A549 (cell line): ENCODE measurements around the gene MTG2. TPM values are rescaled to one million over a fixed set of nuclear protein-coding genes. Genes with fewer than 3 reads are reported as not detected.

ENCODE experiments used
- ATAC-seq, 2 experiments: fragments of 200-7000 bp in 1 of 2; fragments of >200 bp in 1 of 2; cut with Nextera tagmentation in 1 of 2; cut with Tn5 transposase in 1 of 2; 3 replicates each; pipeline versions ENCODE4 v1.8.0 to v1.9.1; 2018 to 2020; ENCODE audit warnings: mild to moderate bottlenecking in 1 of 2, moderate library complexity in 1 of 2
- CTCF ChIA-PET: fragments of 300-600 bp; sonication (Branson Sonifier 250); formaldehyde crosslinking; extraction: SDS; loops from one replicate; lab custom pipeline; 2021; ENCODE audit warnings: antibody characterized with exemption, inconsistent platforms; lab: Yijun Ruan, JAX
- POLR2A ChIA-PET: fragments of 350-600 bp; formaldehyde crosslinking; extraction: SDS; loops from one replicate; lab custom pipeline; 2021; ENCODE audit warnings: antibody characterized with exemption, inconsistent platforms; lab: Yijun Ruan, JAX
- DNase-seq, 2 experiments: peaks; one replicate each; pipeline versions ENCODE4 v3.0.0 to v3.0.0-alpha.2; 2011 to 2016; ENCODE audit warnings: low read depth in 1 of 2, low spot score in 1 of 2
- FAIRE-seq: peaks from 2 replicates; lab custom pipeline; 2011; peaks lifted over from hg19 to GRCh38; lab: Jason Lieb, UNC
- H3K27ac ChIP-seq, 2 experiments: fragments of >200 bp; sonication (Bioruptor Twin); formaldehyde crosslinking; 3 replicates each; pipeline ENCODE4 v1.5.1; 2016 to 2017
- H3K4me1 ChIP-seq: fragments of >200 bp; sonication (Bioruptor Twin); formaldehyde crosslinking; 3 replicates; pipeline ENCODE4 v1.6.1; 2016
- H3K4me2 ChIP-seq: fragments of >200 bp; sonication (Bioruptor Twin); formaldehyde crosslinking; 3 replicates; pipeline ENCODE4 v1.6.1; 2016
- H3K4me3 ChIP-seq: fragments of >200 bp; sonication (Bioruptor Twin); formaldehyde crosslinking; 3 replicates; pipeline ENCODE4 v1.5.1; 2016
- H3K9me3 ChIP-seq: fragments of >200 bp; sonication (Bioruptor Twin); formaldehyde crosslinking; 3 replicates; pipeline ENCODE4 v1.6.1; 2016
- BHLHE40 ChIP-seq: IDR thresholded peaks from 2 replicates; pipeline ENCODE4 v1.6.1; 2012; ENCODE audit warnings: low read depth, low read length, inconsistent platforms
- CBX2 ChIP-seq: fragments of 200-600 bp; sonication (generic); IDR thresholded peaks from 2 replicates; pipeline ENCODE4 v1.6.1; 2016; ENCODE audit warnings: low read depth, mild to moderate bottlenecking, borderline replicate concordance
- CEBPB ChIP-seq, 2 experiments: fragments of >200 bp in 1 of 2; sonication (Bioruptor Twin) in 1 of 2; formaldehyde crosslinking in 1 of 2; IDR thresholded peaks; 2 replicates each; pipeline ENCODE4 v1.6.1; 2012 to 2016
- ELK1 ChIP-seq: fragments of 150-350 bp; IDR thresholded peaks from 2 replicates; pipeline ENCODE4 v1.6.1; 2014; ENCODE audit warnings: low read depth, mild to moderate bottlenecking, low read length
- ESRRA ChIP-seq: fragments of 150-350 bp; IDR thresholded peaks from 2 replicates; pipeline ENCODE4 v1.6.1; 2014; ENCODE audit warnings: mild to moderate bottlenecking, low read length, borderline replicate concordance
- FOXS1 ChIP-seq: fragments of 250-450 bp; sonication (Bioruptor Pico); IDR thresholded peaks from 2 replicates; pipeline ENCODE4 v1.5.0; 2020; ENCODE audit warnings: mild to moderate bottlenecking, moderate library complexity
- HES2 ChIP-seq: fragments of >200 bp; sonication (Bioruptor Twin); formaldehyde crosslinking; IDR thresholded peaks from 2 replicates; pipeline ENCODE4 v1.6.1; 2016
- HOXB13 ChIP-seq: fragments of 250-450 bp; sonication (Bioruptor Pico); IDR thresholded peaks from 2 replicates; pipeline ENCODE4 v1.5.0; 2020; ENCODE audit warnings: low read depth, mild to moderate bottlenecking, moderate library complexity
- KDM5A ChIP-seq: fragments of 200-600 bp; sonication (generic); IDR thresholded peaks from 2 replicates; pipeline ENCODE4 v1.6.1; 2016; ENCODE audit warnings: antibody characterized with exemption, mild to moderate bottlenecking
- MAFK ChIP-seq: fragments of 450-650 bp; IDR thresholded peaks from 2 replicates; pipeline ENCODE4 v1.6.1; 2014; ENCODE audit not compliant: partially characterized antibody
- PHF8 ChIP-seq: fragments of 200-600 bp; sonication (generic); IDR thresholded peaks from 2 replicates; pipeline ENCODE4 v1.6.1; 2016; ENCODE audit warnings: low read depth, mild to moderate bottlenecking, antibody characterized with exemption, moderate library complexity, borderline replicate concordance
- POLR2A ChIP-seq: IDR thresholded peaks from 2 replicates; pipeline ENCODE4 v1.6.1; 2012; ENCODE audit warnings: mild to moderate bottlenecking, low read length
- RAD21 ChIP-seq, 2 experiments: fragments of >200 bp in 1 of 2; sonication (Bioruptor Twin) in 1 of 2; formaldehyde crosslinking in 1 of 2; IDR thresholded peaks in 1 of 2; conservative IDR thresholded peaks in 1 of 2; 2 replicates in 1 of 2; 3 replicates in 1 of 2; pipeline ENCODE4 v1.6.1; 2012 to 2018; ENCODE audit warnings: inconsistent platforms in 1 of 2
- RNF2 ChIP-seq: fragments of 200-600 bp; sonication (generic); IDR thresholded peaks from 2 replicates; pipeline ENCODE4 v1.6.1; 2016; ENCODE audit warnings: low read depth, mild to moderate bottlenecking, antibody characterized with exemption, moderate library complexity, borderline replicate concordance
- ZC3H11A ChIP-seq: fragments of 450-650 bp; IDR thresholded peaks from 2 replicates; pipeline ENCODE4 v1.6.1; 2014; ENCODE audit warnings: antibody characterized with exemption, mild to moderate bottlenecking
- ZSCAN20 ChIP-seq: fragments of 250-450 bp; sonication (Bioruptor Pico); IDR thresholded peaks from 2 replicates; pipeline ENCODE4 v1.8.0; 2022; ENCODE audit warnings: mild to moderate bottlenecking, moderate library complexity
- WGBS: methylation state at CpG from one replicate; pipeline ENCODE4 v1.1.6; 2017; ENCODE audit errors: missing lambda C conversion rate; 5-methylcytosine and 5-hydroxymethylcytosine counted together
- polyA plus RNA-seq, 4 experiments: library from polyadenylated mRNA; depleted of rRNA in 3 of 4; stranded (reverse); fragments of >200 nt; fragmentation: RNase III in 1 of 4; extraction: RNeasy Plus Mini Kit Qiagen cat#74134 plus additional on column Dnase treatment in 1 of 4; gene quantifications; 2 replicates in 3 of 4; 3 replicates in 1 of 4; pipeline ENCODE4 v1.2.3, GENCODE V29; 2011 to 2017
- TF ChIP-seq, protein P1 (sequence below): IDR thresholded peaks from 2 replicates; pipeline ENCODE4 v1.6.1; 2012

Gene MTG2
- polyA plus RNA-seq, 2 of the 4 experiments (the other 2 are of a cell fraction) = 21.9 to 28.7 TPM

DNA sequence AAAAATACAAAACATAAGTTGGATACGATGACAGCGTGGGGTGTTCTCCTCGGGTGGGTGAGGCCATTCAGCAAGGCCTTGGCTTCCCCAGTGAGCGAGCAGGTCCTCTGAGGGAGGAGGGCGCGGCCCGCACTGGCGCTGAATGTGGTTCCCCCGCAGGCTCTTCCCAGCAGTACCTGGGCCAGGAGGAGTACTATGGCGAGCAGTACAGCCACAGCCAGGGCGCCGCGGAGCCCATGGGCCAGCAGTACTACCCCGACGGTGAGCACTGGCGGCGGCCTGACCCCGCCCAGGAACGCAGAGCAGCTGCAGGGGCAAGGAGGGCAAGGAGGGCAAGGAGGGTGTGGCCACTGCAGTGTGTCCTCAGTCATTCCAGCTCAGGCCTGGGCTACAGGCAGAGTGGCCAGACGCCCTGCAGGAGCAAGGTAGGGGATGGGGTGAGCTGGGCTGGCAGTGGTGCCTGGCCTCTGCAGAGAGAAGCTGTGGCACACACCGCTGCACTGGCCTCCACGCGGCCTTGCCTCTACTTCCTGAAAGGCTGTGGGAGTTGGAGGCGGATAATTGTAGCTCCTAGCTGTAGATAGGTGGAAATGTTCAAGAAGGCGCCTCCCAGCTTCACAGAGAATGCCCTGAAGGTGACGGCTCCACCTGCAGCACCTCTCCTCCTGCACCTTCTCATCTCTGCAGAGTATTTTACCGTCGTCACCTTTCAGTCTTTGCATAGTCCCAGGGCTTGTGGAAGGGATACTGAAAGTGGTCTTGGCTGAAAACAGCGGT lies 18.7 kb upstream of the MTG2 start:
- no peaks in the 10 kb centered on the region for H3K4me1 ChIP-seq
- CTCF ChIA-PET = interaction anchor here (0.9 to 1.2 kb wide), 3 partner anchors 8 to 154 kb away, joined by 3 read pairs; no protein-coding TSS in a partner anchor
- POLR2A ChIA-PET = no interaction called here
- TF ChIP-seq ZC3H11A (no peak), ESRRA (no peak), CEBPB (IDR thresholded peaks at IDR 0.05) (no peak), ZSCAN20 (CRISPR knock-in tag) (no peak), HOXB13 (no peak), KDM5A (no peak), CBX2 (no peak), RAD21 (conservative IDR thresholded peaks at IDR 0.05 in 1 of 2, IDR thresholded peaks at IDR 0.05 in 1 of 2) (no peak), BHLHE40 (no peak), POLR2A (no peak), FOXS1 (no peak)
- TF ChIP-seq, protein P1, sequence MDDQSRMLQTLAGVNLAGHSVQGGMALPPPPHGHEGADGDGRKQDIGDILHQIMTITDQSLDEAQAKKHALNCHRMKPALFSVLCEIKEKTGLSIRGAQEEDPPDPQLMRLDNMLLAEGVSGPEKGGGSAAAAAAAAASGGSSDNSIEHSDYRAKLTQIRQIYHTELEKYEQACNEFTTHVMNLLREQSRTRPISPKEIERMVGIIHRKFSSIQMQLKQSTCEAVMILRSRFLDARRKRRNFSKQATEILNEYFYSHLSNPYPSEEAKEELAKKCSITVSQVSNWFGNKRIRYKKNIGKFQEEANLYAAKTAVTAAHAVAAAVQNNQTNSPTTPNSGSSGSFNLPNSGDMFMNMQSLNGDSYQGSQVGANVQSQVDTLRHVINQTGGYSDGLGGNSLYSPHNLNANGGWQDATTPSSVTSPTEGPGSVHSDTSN = no peak
- DNase-seq (no peak), FAIRE-seq (no peak), ATAC-seq (no peak; a peak in 1 of 6 replicates)
- no peak overlapping the region for H3K4me2 ChIP-seq
- H3K27ac ChIP-seq = no peak overlapping the region
- H3K4me3 ChIP-seq = no peak overlapping the region
- H3K9me3 ChIP-seq = no peaks in the 10 kb centered on the region
- 96% methylated on average over 24 of the region's 29 CpGs for WGBS

DNA sequence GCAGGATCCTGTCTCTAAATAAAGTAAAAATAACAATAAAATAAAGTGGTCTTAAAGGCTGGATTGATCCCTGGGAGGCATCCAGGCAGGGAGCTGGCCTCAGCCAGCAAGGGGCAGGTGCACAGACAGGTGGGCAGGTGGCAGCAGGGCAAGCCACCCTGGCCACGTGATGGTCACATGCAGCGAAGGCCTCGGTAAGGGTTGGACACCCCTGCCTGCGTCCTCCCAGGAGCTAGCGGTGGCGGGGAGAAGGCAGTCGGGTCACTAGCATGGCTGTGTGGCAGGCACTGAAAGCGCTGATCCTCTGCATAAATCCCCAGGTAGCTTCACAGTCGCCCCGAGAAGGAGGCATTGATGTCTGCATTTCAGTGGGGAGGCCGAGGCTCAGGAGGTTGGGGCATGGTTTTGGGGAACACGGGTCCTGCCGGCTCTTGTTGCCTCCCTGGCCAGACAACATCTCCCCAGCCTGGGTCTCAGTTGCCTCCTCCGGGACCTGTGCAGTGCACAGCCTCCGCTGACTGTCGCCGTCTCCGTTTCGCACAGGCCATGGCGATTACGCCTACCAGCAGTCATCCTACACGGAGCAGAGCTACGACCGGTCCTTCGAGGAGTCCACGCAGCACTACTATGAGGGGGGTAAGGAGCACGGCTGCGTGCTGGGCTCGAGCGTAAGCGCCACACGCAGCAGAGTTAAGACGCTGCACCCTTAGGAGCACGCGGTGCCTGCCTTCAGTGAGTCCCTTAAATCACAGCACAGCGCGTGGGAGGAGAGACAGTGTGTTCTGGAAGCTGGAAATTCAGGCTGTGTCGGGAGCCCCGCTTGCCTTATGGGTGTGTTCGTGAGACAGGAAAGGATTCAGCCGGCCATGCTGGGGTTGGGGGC lies 17.7 kb upstream of the MTG2 start:
- ATAC-seq = no peak
- ChIA-PET POLR2A (no interaction called here), CTCF (interaction anchor here (0.9 to 1.5 kb wide), 2 partner anchors 9 kb away, joined by 3 to 4 read pairs; no protein-coding TSS in a partner anchor)
- 95% methylated on average over 41 of the region's 41 CpGs for WGBS
- H3K9me3 ChIP-seq = no peaks in the 10 kb centered on the region
- no peak overlapping the region for H3K4me2 ChIP-seq
- no peak for FAIRE-seq
- H3K4me1 ChIP-seq = no peaks in the 10 kb centered on the region
- no peak for DNase-seq
- no peak overlapping the region for H3K4me3 ChIP-seq
- TF ChIP-seq RNF2 = no peak
- TF ChIP-seq PHF8 = no peak
- no peak for TF ChIP-seq CEBPB (IDR thresholded peaks at IDR 0.05)
- no peak for TF ChIP-seq HES2
- H3K27ac ChIP-seq = no peak overlapping the region

DNA sequence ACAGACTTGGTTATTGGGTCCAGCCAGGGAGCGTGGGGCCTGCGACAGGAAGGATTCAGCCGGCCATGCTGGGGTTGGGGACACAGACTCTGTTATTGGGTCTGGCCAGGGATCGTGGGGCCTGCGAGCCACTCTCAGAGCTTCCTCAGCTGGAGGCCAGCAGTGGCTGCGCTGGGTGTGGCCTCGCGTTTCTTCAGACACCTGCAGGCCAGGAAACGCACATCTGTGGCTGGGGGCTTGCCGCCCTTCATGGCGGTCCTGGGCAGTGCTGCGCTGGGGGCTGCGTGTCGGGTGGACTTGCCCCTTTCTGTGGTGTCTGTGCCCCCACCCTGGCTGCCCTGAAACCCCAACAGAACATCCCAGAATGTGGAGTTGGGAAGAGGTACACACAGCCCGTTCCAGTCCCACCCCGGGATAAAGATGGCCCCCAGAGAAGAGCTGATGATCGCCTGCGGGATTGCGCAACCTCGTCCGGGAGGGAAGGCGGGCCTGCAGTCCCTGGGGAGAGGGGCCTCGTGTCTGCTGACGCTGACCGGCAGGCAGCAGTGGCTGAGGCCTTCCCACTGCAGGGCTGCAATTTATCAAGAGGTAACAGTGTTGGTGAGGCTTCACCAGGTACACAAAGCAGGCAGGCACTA lies 16.9 kb upstream of the MTG2 start:
- no peak for FAIRE-seq
- ATAC-seq = no peak
- ChIA-PET CTCF (interaction anchor here (0.6 to 1.5 kb wide), 3 partner anchors 9 to 250 kb away, joined by 3 to 4 read pairs (median 4); no protein-coding TSS in a partner anchor), POLR2A (no interaction called here)
- no peaks in the 10 kb centered on the region for H3K4me1 ChIP-seq
- no peaks in the 10 kb centered on the region for H3K9me3 ChIP-seq
- DNase-seq = no peak
- no peak overlapping the region for H3K4me2 ChIP-seq
- TF ChIP-seq MAFK (no peak), CEBPB (IDR thresholded peaks at IDR 0.05) (peak; percentile 80 to 90; a peak in 3 of 4 replicates), ELK1 (no peak)
- WGBS = 94% methylated on average over 16 of the region's 25 CpGs
- no peak overlapping the region for H3K27ac ChIP-seq
- no peak overlapping the region for H3K4me3 ChIP-seq
